ENCODE measurements around the gene CREB3L1.

- TF ChIP-seq ZNF747 (CRISPR knock-in tag; IDR thresholded peaks at IDR 0.05; ENCODE audit: borderline replicate concordance) (no peak), GABPA (IDR thresholded peaks at IDR 0.05; ENCODE audit: low read depth, low read length) (no peak), GABPA (CRISPR knock-in tag; IDR thresholded peaks at IDR 0.05; ENCODE audit: low read depth) (no peak), KLF13 (CRISPR knock-in tag; IDR thresholded peaks at IDR 0.05) (no peak), ATF1 (CRISPR knock-in tag; IDR thresholded peaks at IDR 0.05) (no peak), CTCF (CRISPR knock-in tag; IDR thresholded peaks at IDR 0.05) (no peak), TARDBP (CRISPR knock-in tag; IDR thresholded peaks at IDR 0.05) (no peak), ZNF451 (CRISPR knock-in tag; IDR thresholded peaks at IDR 0.05) (no peak), FOXK1 (CRISPR knock-in tag; IDR thresholded peaks at IDR 0.05; ENCODE audit: borderline replicate concordance, low read depth) (no peak), BHLHE40 (IDR thresholded peaks at IDR 0.05; ENCODE audit: low read length) (no peak)
Observed at GRCh38 chr11:46359953-46360352, 82.5 kb downstream of the CREB3L1 start.
